ENCODE results near the gene RNF43. TPM values are rescaled to one million over a fixed set of nuclear protein-coding genes. Genes with fewer than 3 reads are reported as not detected.

RNF43 gene
- total and polyA plus RNA-seq, 2 of the 13 experiments (the other 11 are each of a cell fraction or from before 2014, with no cell fraction given), result 31.0 to 53.4 TPM

DNA sequence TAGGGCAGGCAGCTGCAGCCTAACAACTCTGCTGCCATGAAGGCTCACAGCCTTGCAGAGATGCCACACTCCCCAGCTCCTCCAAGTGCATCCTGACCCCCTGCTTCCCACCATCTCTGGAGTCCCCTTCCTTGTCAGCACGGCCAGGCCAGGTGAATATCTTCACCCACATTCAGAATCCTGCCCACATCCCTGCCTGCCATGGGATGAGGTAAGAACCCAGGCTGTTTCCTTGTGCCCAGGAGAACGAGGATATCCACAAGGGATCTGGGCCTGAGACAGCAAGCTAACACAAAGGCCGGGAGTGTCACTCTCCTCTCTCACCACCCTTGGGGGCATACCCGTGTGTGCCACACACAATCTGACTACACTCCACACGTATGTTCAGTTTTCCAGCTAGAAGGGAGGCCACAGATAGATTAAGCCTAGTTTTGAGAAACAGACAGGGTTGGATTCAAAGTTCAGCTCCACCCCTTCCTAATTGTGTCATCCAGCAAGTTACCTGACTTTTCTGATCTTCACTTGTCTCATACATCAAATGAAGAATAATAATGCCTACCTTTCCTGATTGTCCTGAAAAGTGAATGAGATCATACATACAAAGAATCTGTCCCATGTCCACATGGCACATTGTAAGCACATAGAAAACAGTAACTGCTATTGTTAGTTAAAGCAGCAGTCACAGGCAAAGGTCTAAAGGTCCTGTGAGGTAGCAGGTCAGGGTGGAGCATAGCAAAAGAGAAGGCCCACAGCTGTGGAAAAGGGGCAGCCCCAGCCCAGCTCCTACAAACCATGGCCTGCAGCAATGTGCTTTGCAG lies 47.9 kb downstream of the RNF43 start (continued):
- TF ChIP-seq ZBTB40 (IDR thresholded peaks at IDR 0.05) (no peak), ZBTB40 (CRISPR knock-in tag; IDR thresholded peaks at IDR 0.05) (no peak; the same call in 1 of the 2 replicates), KDM2A (CRISPR knock-in tag; IDR thresholded peaks at IDR 0.05; ENCODE audit: borderline replicate concordance, low read depth) (no peak), ZNF639 (CRISPR knock-in tag; conservative IDR thresholded peaks at IDR 0.05) (no peak), CBX5 (CRISPR knock-in tag; IDR thresholded peaks at IDR 0.05; ENCODE audit: borderline replicate concordance) (no peak), ZNF263 (CRISPR knock-in tag; IDR thresholded peaks at IDR 0.05) (no peak), NRL (CRISPR knock-in tag; IDR thresholded peaks at IDR 0.05; ENCODE audit: borderline replicate concordance) (no peak), NFE2L1 (CRISPR knock-in tag; IDR thresholded peaks at IDR 0.05; ENCODE audit: borderline replicate concordance) (no peak), ZFP41 (CRISPR knock-in tag; IDR thresholded peaks at IDR 0.05; ENCODE audit: borderline replicate concordance) (no peak; the same call in 1 of the 2 replicates), STAG1 (CRISPR knock-in tag; IDR thresholded peaks at IDR 0.05) (no peak), SRSF1 (optimal IDR thresholded peaks at IDR 0.05; ENCODE audit: low read depth, low read length) (no peak), ZNF225 (CRISPR knock-in tag; IDR thresholded peaks at IDR 0.05) (peak; percentile 78; the same call in 1 of the 2 replicates), CBX1 (IDR thresholded peaks at IDR 0.05; ENCODE audit: low read depth) (no peak), SCMH1 (CRISPR knock-in tag; IDR thresholded peaks at IDR 0.05; ENCODE audit: borderline replicate concordance) (no peak)
- TF ChIP-seq, protein P1, sequence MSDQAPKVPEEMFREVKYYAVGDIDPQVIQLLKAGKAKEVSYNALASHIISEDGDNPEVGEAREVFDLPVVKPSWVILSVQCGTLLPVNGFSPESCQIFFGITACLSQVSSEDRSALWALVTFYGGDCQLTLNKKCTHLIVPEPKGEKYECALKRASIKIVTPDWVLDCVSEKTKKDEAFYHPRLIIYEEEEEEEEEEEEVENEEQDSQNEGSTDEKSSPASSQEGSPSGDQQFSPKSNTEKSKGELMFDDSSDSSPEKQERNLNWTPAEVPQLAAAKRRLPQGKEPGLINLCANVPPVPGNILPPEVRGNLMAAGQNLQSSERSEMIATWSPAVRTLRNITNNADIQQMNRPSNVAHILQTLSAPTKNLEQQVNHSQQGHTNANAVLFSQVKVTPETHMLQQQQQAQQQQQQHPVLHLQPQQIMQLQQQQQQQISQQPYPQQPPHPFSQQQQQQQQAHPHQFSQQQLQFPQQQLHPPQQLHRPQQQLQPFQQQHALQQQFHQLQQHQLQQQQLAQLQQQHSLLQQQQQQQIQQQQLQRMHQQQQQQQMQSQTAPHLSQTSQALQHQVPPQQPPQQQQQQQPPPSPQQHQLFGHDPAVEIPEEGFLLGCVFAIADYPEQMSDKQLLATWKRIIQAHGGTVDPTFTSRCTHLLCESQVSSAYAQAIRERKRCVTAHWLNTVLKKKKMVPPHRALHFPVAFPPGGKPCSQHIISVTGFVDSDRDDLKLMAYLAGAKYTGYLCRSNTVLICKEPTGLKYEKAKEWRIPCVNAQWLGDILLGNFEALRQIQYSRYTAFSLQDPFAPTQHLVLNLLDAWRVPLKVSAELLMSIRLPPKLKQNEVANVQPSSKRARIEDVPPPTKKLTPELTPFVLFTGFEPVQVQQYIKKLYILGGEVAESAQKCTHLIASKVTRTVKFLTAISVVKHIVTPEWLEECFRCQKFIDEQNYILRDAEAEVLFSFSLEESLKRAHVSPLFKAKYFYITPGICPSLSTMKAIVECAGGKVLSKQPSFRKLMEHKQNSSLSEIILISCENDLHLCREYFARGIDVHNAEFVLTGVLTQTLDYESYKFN (CRISPR knock-in tag; conservative IDR thresholded peaks at IDR 0.05), result peak; percentile 94
